Left ventricle myocardium inferior (tissue), 1 donor: Measurements from ENCODE around the gene PNKD. TPM values are rescaled to one million over a fixed set of nuclear protein-coding genes. Genes with fewer than 3 reads are reported as not detected.
A peak's percentile ranks its signal among the peaks of the same experiment; 100 is the strongest.

Source experiments
- DNase-seq: peaks from one replicate; pipeline ENCODE4 v3.0.0-alpha.2; 2020
- H3K27ac ChIP-seq: fragments of 200-600 bp; replicated peaks from 2 replicates; pipeline ENCODE4 v1.8.0; 2021
- H3K27me3 ChIP-seq: fragments of 200-600 bp; 2 replicates; pipeline ENCODE4 v1.8.0; 2021; ENCODE audit warnings: low read depth
- H3K36me3 ChIP-seq: fragments of 200-600 bp; 2 replicates; pipeline ENCODE4 v1.8.0; 2021
- H3K4me1 ChIP-seq: fragments of 200-600 bp; 2 replicates; pipeline ENCODE4 v1.8.0; 2021
- H3K4me3 ChIP-seq: fragments of 200-600 bp; 2 replicates; pipeline ENCODE4 v1.8.0; 2021; ENCODE audit warnings: mild to moderate bottlenecking, moderate library complexity
- H3K9me3 ChIP-seq: fragments of 200-600 bp; replicated peaks from 2 replicates; pipeline ENCODE4 v1.8.0; 2021
- CTCF ChIP-seq: fragments of 200-600 bp; IDR thresholded peaks from 2 replicates; pipeline ENCODE4 v1.8.0; 2021; ENCODE audit warnings: antibody characterized with exemption, mild to moderate bottlenecking, borderline replicate concordance
- intact Hi-C: fragments of 100-400 bp; cut with micrococcal nuclease; formaldehyde crosslinking; loops from one replicate; pipeline ENCODE4 v1.11.0; 2022
- total RNA-seq: library from RNA; stranded (reverse); fragmentation: NEBNext Ultra II Directional; extraction: Animal tissue kit (Norgen Biotek cat#: 25700); gene quantifications from one replicate; pipeline ENCODE4 v1.2.1, GENCODE V29; 2021
- donor health status: DM: no; HTN: yes; CAD: no; lungs with severe emphysema.

PNKD gene
- total RNA-seq, 1 donor from 2014 or later = 75.4 TPM

- H3K4me1 ChIP-seq = peaks cover 64% of the 10 kb centered on the region
- no peak for TF ChIP-seq CTCF
- no peak for DNase-seq
- no peak overlapping the region for H3K4me3 ChIP-seq
- peak overlapping the region; percentile 73 for H3K27ac ChIP-seq
- H3K9me3 ChIP-seq = no peaks in the 10 kb centered on the region
- no peaks in the 10 kb centered on the region for H3K27me3 ChIP-seq
- peaks cover 94% of the 10 kb centered on the region for H3K36me3 ChIP-seq
- intact Hi-C loops = no loop called here
Measured at GRCh38 chr2:218228366-218229090, 41.8 kb upstream of the PNKD start.

GRCh38 chr2:218229239-218229638 is 41.1 kb upstream of the PNKD start:
- Histone ChIP-seq H3K36me3 (peaks cover 100% of the 10 kb centered on the region), H3K27me3 (no peaks in the 10 kb centered on the region), H3K4me1 (peaks cover 62% of the 10 kb centered on the region), H3K27ac (peak overlapping the region; percentile 73), H3K4me3 (no peak overlapping the region), H3K9me3 (no peaks in the 10 kb centered on the region)
- intact Hi-C loops = no loop called here
- DNase-seq = no peak
- TF ChIP-seq CTCF = no peak

- Histone ChIP-seq H3K4me1 (peaks cover 58% of the 10 kb centered on the region), H3K27me3 (no peaks in the 10 kb centered on the region), H3K27ac (peak overlapping the region; percentile 73), H3K9me3 (no peaks in the 10 kb centered on the region), H3K4me3 (no peak overlapping the region), H3K36me3 (peaks cover 100% of the 10 kb centered on the region)
- DNase-seq = no peak
- TF ChIP-seq CTCF = no peak
- intact Hi-C loops = loop anchor here (2.0 kb wide), 1 partner anchor 43 kb away; no protein-coding TSS in a partner anchor
Measured at GRCh38 chr2:218229851-218230250, 40.5 kb upstream of the PNKD start.

- H3K27me3 ChIP-seq = no peaks in the 10 kb centered on the region
- no peaks in the 10 kb centered on the region for H3K9me3 ChIP-seq
- intact Hi-C loops = loop anchor here (2.0 kb wide), 1 partner anchor 44 kb away; no protein-coding TSS in a partner anchor
- no peak overlapping the region for H3K27ac ChIP-seq
- no peak overlapping the region for H3K4me3 ChIP-seq
- peaks cover 49% of the 10 kb centered on the region for H3K4me1 ChIP-seq
- DNase-seq = no peak
- peak; percentile 28 for TF ChIP-seq CTCF
- H3K36me3 ChIP-seq = peaks cover 100% of the 10 kb centered on the region
Measured at GRCh38 chr2:218230882-218231281, 39.4 kb upstream of the PNKD start.

GRCh38 chr2:218233543-218233942 is 36.8 kb upstream of the PNKD start:
- Histone ChIP-seq H3K27me3 (no peaks in the 10 kb centered on the region), H3K4me1 (peaks cover 50% of the 10 kb centered on the region), H3K36me3 (peaks cover 100% of the 10 kb centered on the region), H3K4me3 (no peak overlapping the region), H3K27ac (no peak overlapping the region), H3K9me3 (no peaks in the 10 kb centered on the region)
- intact Hi-C loops = no loop called here
- no peak for DNase-seq
- TF ChIP-seq CTCF = no peak
